ENCODE data around the gene PRR14L. TPM values are rescaled to one million over a fixed set of nuclear protein-coding genes. Genes with fewer than 3 reads are reported as not detected.

Gene PRR14L
- total and polyA plus RNA-seq, 4 donors: 4.5 to 20.2 (median 13.4) TPM

DNA sequence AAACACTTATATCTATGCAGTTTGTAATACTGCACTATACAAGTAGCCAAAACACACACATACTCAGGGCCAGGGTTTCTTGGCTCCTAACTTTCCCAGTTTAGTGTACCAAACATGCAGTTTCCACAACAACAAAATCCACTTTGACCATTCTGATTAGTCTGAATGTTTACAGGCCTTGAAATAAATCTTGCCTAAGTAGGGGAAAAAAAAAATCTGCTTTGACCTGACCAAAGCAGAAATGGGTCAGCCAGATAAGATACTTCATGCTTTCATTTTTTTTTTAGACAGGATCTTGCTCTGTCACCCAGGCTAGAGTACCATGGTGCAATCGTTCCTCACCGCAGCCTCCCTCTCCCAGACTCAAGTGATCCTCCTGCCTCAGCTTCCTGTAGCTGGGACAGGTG, 10.1 kb downstream of the PRR14L start:
- Histone ChIP-seq H3K27ac (ENCODE audit: low read depth in 1 of 2, low read length in 2 of 2) (peak overlapping the region; percentile 68 to 77), H3K36me3 (ENCODE audit: control insufficient read depth in 4 of 4, insufficient read depth in 3 of 4, low read depth in 1 of 4, low read length in 3 of 4) (peaks cover 0 to 5% (median 2%) of the 10 kb centered on the region in 4 donors), H3K4me1 (ENCODE audit: control insufficient read depth in 4 of 4, insufficient read depth in 4 of 4, low read length in 3 of 4) (peaks cover 4 to 29% (median 22%) of the 10 kb centered on the region in 4 donors), H3K9me3 (ENCODE audit: control insufficient read depth in 4 of 4, low read length in 3 of 4) (no peaks in the 10 kb centered on the region), H3K4me3 (ENCODE audit: low read depth in 1 of 3, low read length in 3 of 3) (no peak overlapping the region), H3K9ac (ENCODE audit: low read depth in 1 of 2, low read length in 2 of 2) (no peak overlapping the region), H3K27me3 (ENCODE audit: control insufficient read depth in 4 of 4, insufficient read depth in 4 of 4, low read length in 3 of 4) (no peaks in the 10 kb centered on the region)
- 14% methylated on average over 2 of the region's 2 CpGs for WGBS
- DNase-seq (ENCODE audit: low spot score): no peak
- no peak for TF ChIP-seq TAF1 (conservative IDR thresholded peaks at IDR 0.05)
- TF ChIP-seq FOXA1 (IDR thresholded peaks at IDR 0.05): peak; percentile 15
- peak; percentile 66 for TF ChIP-seq SP1 (IDR thresholded peaks at IDR 0.05)
- TF ChIP-seq EGR1 (IDR thresholded peaks at IDR 0.05; ENCODE audit: low read depth in 2 of 2): peak in 1 of 2 donors; percentile 20
- TF ChIP-seq NR2F2 (IDR thresholded peaks at IDR 0.05): peak; percentile 36
- TF ChIP-seq, protein P1, sequence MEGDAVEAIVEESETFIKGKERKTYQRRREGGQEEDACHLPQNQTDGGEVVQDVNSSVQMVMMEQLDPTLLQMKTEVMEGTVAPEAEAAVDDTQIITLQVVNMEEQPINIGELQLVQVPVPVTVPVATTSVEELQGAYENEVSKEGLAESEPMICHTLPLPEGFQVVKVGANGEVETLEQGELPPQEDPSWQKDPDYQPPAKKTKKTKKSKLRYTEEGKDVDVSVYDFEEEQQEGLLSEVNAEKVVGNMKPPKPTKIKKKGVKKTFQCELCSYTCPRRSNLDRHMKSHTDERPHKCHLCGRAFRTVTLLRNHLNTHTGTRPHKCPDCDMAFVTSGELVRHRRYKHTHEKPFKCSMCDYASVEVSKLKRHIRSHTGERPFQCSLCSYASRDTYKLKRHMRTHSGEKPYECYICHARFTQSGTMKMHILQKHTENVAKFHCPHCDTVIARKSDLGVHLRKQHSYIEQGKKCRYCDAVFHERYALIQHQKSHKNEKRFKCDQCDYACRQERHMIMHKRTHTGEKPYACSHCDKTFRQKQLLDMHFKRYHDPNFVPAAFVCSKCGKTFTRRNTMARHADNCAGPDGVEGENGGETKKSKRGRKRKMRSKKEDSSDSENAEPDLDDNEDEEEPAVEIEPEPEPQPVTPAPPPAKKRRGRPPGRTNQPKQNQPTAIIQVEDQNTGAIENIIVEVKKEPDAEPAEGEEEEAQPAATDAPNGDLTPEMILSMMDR (IDR thresholded peaks at IDR 0.05; ENCODE audit: low read depth, low read length, missing input control): no peak
- TF ChIP-seq, protein P2, sequence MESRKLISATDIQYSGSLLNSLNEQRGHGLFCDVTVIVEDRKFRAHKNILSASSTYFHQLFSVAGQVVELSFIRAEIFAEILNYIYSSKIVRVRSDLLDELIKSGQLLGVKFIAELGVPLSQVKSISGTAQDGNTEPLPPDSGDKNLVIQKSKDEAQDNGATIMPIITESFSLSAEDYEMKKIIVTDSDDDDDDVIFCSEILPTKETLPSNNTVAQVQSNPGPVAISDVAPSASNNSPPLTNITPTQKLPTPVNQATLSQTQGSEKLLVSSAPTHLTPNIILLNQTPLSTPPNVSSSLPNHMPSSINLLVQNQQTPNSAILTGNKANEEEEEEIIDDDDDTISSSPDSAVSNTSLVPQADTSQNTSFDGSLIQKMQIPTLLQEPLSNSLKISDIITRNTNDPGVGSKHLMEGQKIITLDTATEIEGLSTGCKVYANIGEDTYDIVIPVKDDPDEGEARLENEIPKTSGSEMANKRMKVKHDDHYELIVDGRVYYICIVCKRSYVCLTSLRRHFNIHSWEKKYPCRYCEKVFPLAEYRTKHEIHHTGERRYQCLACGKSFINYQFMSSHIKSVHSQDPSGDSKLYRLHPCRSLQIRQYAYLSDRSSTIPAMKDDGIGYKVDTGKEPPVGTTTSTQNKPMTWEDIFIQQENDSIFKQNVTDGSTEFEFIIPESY (IDR thresholded peaks at IDR 0.05): no peak
- peak; percentile 32 to 65 for TF ChIP-seq JUND (IDR thresholded peaks at IDR 0.05)
- TF ChIP-seq HNF4A (conservative IDR thresholded peaks at IDR 0.05): peak; percentile 62 to 79
- TF ChIP-seq, protein P3, sequence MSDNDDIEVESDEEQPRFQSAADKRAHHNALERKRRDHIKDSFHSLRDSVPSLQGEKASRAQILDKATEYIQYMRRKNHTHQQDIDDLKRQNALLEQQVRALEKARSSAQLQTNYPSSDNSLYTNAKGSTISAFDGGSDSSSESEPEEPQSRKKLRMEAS (IDR thresholded peaks at IDR 0.05): peak; percentile 65
- TF ChIP-seq, protein P4, sequence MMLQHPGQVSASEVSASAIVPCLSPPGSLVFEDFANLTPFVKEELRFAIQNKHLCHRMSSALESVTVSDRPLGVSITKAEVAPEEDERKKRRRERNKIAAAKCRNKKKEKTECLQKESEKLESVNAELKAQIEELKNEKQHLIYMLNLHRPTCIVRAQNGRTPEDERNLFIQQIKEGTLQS (IDR thresholded peaks at IDR 0.05): no peak
- TF ChIP-seq FOXA2 (IDR thresholded peaks at IDR 0.05): peak; percentile 32
- TF ChIP-seq RXRA (IDR thresholded peaks at IDR 0.05): peak; percentile 72 to 83
- peak; percentile 10 for TF ChIP-seq HNF4G (IDR thresholded peaks at IDR 0.05)
- peak in 1 of 2 donors; percentile 15 for TF ChIP-seq GABPA (IDR thresholded peaks at IDR 0.05 in 1 of 2, conservative IDR thresholded peaks at IDR 0.05 in 1 of 2)
- peak; percentile 44 for TF ChIP-seq YY1 (IDR thresholded peaks at IDR 0.05)
- peak; percentile 12 to 32 for TF ChIP-seq RAD21 (IDR thresholded peaks at IDR 0.05)

DNA sequence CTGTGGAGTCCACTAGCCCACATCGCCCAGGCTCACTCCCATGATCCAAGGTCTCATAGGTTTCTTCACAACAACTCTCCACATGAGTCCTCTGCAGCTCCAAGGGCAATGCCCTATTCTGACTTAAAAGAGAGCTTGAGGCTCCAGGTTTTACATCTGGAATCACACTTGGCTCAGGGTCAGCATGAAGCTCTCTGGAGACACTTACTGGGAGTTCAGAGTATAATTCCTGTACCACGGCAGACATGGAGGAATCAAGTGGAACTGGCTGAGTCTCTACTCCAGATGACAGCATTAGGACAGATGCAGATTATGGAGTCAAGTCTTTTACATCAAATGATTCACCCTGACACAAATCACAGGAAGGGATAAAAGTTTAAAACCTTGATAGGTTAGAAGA, 11.4 kb downstream of the PRR14L start:
- Histone ChIP-seq H3K27me3 (ENCODE audit: control insufficient read depth in 4 of 4, insufficient read depth in 4 of 4, low read length in 3 of 4) (no peaks in the 10 kb centered on the region), H3K9ac (ENCODE audit: low read depth in 1 of 2, low read length in 2 of 2) (no peak overlapping the region), H3K36me3 (ENCODE audit: control insufficient read depth in 4 of 4, insufficient read depth in 3 of 4, low read depth in 1 of 4, low read length in 3 of 4) (peaks cover 0 to 5% (median 2%) of the 10 kb centered on the region in 4 donors), H3K4me3 (ENCODE audit: low read depth in 1 of 3, low read length in 3 of 3) (no peak overlapping the region), H3K27ac (ENCODE audit: low read depth in 1 of 2, low read length in 2 of 2) (peak overlapping the region in 1 of 2 donors; percentile 77), H3K4me1 (ENCODE audit: control insufficient read depth in 4 of 4, insufficient read depth in 4 of 4, low read length in 3 of 4) (peaks cover 4 to 29% (median 22%) of the 10 kb centered on the region in 4 donors), H3K9me3 (ENCODE audit: control insufficient read depth in 4 of 4, low read length in 3 of 4) (no peaks in the 10 kb centered on the region)
- TF ChIP-seq TAF1 (conservative IDR thresholded peaks at IDR 0.05): no peak
- TF ChIP-seq, protein P5, sequence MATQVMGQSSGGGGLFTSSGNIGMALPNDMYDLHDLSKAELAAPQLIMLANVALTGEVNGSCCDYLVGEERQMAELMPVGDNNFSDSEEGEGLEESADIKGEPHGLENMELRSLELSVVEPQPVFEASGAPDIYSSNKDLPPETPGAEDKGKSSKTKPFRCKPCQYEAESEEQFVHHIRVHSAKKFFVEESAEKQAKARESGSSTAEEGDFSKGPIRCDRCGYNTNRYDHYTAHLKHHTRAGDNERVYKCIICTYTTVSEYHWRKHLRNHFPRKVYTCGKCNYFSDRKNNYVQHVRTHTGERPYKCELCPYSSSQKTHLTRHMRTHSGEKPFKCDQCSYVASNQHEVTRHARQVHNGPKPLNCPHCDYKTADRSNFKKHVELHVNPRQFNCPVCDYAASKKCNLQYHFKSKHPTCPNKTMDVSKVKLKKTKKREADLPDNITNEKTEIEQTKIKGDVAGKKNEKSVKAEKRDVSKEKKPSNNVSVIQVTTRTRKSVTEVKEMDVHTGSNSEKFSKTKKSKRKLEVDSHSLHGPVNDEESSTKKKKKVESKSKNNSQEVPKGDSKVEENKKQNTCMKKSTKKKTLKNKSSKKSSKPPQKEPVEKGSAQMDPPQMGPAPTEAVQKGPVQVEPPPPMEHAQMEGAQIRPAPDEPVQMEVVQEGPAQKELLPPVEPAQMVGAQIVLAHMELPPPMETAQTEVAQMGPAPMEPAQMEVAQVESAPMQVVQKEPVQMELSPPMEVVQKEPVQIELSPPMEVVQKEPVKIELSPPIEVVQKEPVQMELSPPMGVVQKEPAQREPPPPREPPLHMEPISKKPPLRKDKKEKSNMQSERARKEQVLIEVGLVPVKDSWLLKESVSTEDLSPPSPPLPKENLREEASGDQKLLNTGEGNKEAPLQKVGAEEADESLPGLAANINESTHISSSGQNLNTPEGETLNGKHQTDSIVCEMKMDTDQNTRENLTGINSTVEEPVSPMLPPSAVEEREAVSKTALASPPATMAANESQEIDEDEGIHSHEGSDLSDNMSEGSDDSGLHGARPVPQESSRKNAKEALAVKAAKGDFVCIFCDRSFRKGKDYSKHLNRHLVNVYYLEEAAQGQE (IDR thresholded peaks at IDR 0.05): no peak
- TF ChIP-seq SP1 (IDR thresholded peaks at IDR 0.05): no peak
- TF ChIP-seq, protein P3 (IDR thresholded peaks at IDR 0.05): no peak
- TF ChIP-seq FOXA2 (IDR thresholded peaks at IDR 0.05): no peak
- TF ChIP-seq, protein P4 (IDR thresholded peaks at IDR 0.05): no peak
- TF ChIP-seq YY1 (IDR thresholded peaks at IDR 0.05): no peak
- TF ChIP-seq RAD21 (IDR thresholded peaks at IDR 0.05): no peak
- TF ChIP-seq FOXA1 (IDR thresholded peaks at IDR 0.05): no peak
- no peak for TF ChIP-seq JUND (IDR thresholded peaks at IDR 0.05)
- DNase-seq (ENCODE audit: low spot score): no peak
- 75% methylated on average over 2 of the region's 2 CpGs for WGBS
